ENCODE results near the gene ZNF521.

ZNF521 gene

DNA sequence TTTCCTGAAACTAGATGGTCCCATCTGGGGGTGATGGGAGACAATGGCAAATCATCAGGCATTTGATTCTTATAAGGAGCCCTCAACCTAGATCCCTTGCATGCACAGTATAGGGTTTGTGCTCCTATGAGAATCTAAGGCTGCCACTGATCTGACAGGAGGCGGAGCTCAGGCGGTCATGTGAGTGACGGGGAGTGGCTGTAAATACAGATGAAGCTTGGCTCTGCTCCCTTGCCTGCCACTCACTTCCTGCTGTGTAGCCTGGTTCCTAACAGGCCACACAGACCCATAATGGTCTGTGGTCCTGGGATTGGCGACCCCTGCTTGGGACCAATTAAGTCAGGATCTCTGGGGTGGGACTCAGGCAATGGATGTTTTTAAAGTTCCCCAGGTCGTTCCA lies 293.4 kb downstream of the ZNF521 start:
- H3K9me3 ChIP-seq (ENCODE audit: control insufficient read depth, insufficient read depth, low read length): no peaks in the 10 kb centered on the region
- no CpG with 5 or more reads among the region's 5 CpGs for WGBS (ENCODE audit: insufficient coverage, insufficient read length)
- H3K36me3 ChIP-seq (ENCODE audit: control insufficient read depth, insufficient read depth, low read length): no peaks in the 10 kb centered on the region
- H3K27ac ChIP-seq (ENCODE audit: low read length): no peak overlapping the region
- H3K4me3 ChIP-seq (ENCODE audit: low read length): no peak overlapping the region
- H3K4me1 ChIP-seq (ENCODE audit: control insufficient read depth, insufficient read depth, low read length): no peaks in the 10 kb centered on the region
- peaks cover 1% of the 10 kb centered on the region; the same call in 1 of the 2 replicates for H3K27me3 ChIP-seq (ENCODE audit: control insufficient read depth, insufficient read depth, low read length)
- DNase-seq (ENCODE audit: low read depth, low spot score): no peak

DNA sequence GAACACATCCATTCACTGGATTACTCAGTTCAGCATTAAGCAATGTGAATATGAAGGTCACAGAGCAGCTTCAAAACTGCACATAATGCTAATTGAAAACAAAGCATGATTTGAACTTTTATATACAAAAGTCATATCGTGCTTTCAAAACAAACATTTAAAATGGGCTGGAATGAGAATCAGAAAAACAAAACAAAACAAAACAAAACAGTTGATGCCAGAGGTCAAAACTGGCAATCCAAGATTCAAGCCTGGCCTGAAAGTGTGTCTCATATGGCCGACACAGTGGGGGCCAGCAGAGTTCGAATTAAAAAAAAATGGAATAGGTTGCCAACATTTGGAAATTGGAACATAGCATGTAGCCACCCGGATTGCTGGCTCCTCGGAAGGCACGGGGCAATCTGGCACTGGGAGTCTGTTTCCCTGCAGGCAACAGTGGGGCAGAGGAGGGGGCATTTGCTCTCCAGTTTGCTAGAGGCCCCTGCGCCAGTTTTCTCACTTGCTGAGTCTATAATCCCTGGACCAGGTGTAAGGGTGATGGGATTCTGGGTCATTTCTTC lies 294.4 kb downstream of the ZNF521 start:
- Histone ChIP-seq H3K9me3 (ENCODE audit: control insufficient read depth, insufficient read depth, low read length) (no peaks in the 10 kb centered on the region), H3K27ac (ENCODE audit: low read length) (no peak overlapping the region), H3K27me3 (ENCODE audit: control insufficient read depth, insufficient read depth, low read length) (peaks cover 1% of the 10 kb centered on the region; the same call in 1 of the 2 replicates), H3K36me3 (ENCODE audit: control insufficient read depth, insufficient read depth, low read length) (no peaks in the 10 kb centered on the region), H3K4me3 (ENCODE audit: low read length) (no peak overlapping the region), H3K4me1 (ENCODE audit: control insufficient read depth, insufficient read depth, low read length) (no peaks in the 10 kb centered on the region)
- DNase-seq (ENCODE audit: low read depth, low spot score): no peak
- WGBS (ENCODE audit: insufficient coverage, insufficient read length): no CpG with 5 or more reads among the region's 7 CpGs

DNA sequence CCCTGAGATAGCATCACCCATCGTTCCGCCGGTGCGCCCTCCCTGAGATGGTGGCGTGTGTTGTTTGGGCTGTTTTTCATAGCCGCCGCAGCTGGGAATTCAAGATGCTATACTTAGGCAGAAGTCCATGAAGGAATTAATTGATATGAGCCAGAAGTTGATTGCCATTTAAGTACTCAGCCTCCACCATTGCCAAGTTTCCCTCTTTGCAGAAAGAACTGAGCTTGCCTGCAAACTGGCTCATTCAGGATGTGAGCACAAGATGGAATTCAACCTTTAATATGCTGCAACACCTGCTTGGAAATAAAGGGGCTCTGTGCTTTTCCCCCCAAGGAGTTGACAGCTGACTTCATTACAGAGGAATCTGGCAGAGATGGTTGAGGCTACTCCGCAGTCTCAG lies 295.5 kb downstream of the ZNF521 start:
- H3K27me3 ChIP-seq (ENCODE audit: control insufficient read depth, insufficient read depth, low read length): peaks cover 1% of the 10 kb centered on the region; the same call in 1 of the 2 replicates
- H3K9me3 ChIP-seq (ENCODE audit: control insufficient read depth, insufficient read depth, low read length): no peaks in the 10 kb centered on the region
- no peaks in the 10 kb centered on the region for H3K36me3 ChIP-seq (ENCODE audit: control insufficient read depth, insufficient read depth, low read length)
- WGBS (ENCODE audit: insufficient coverage, insufficient read length): no CpG with 5 or more reads among the region's 8 CpGs
- H3K4me3 ChIP-seq (ENCODE audit: low read length): no peak overlapping the region
- H3K27ac ChIP-seq (ENCODE audit: low read length): no peak overlapping the region
- no peak for DNase-seq (ENCODE audit: low read depth, low spot score)
- H3K4me1 ChIP-seq (ENCODE audit: control insufficient read depth, insufficient read depth, low read length): no peaks in the 10 kb centered on the region

DNA sequence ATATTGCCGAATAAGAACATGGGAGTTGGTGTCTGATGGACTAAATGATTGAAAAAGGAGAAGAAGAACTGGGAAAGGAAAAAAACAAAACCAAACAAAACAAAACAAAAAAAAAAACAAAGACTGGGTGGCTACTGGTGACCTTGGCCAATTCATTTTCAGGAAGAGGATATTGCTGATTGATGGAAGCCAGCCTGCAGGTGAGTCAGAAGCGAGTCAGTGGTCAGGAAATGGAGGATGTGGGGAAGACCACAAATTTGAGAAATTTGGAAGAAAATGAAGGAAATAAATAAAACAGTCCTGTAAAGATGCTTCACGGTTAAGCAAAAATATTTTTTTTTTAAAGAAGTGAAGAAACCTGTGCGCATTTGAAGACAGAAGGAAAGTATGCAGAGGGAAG lies 296.9 kb downstream of the ZNF521 start:
- no CpG with 5 or more reads among the region's 4 CpGs for WGBS (ENCODE audit: insufficient coverage, insufficient read length)
- Histone ChIP-seq H3K36me3 (ENCODE audit: control insufficient read depth, insufficient read depth, low read length) (no peaks in the 10 kb centered on the region), H3K4me3 (ENCODE audit: low read length) (no peak overlapping the region), H3K27ac (ENCODE audit: low read length) (no peak overlapping the region), H3K4me1 (ENCODE audit: control insufficient read depth, insufficient read depth, low read length) (no peaks in the 10 kb centered on the region), H3K9me3 (ENCODE audit: control insufficient read depth, insufficient read depth, low read length) (no peaks in the 10 kb centered on the region), H3K27me3 (ENCODE audit: control insufficient read depth, insufficient read depth, low read length) (peaks cover 11% of the 10 kb centered on the region)
- no peak for DNase-seq (ENCODE audit: low read depth, low spot score)

DNA sequence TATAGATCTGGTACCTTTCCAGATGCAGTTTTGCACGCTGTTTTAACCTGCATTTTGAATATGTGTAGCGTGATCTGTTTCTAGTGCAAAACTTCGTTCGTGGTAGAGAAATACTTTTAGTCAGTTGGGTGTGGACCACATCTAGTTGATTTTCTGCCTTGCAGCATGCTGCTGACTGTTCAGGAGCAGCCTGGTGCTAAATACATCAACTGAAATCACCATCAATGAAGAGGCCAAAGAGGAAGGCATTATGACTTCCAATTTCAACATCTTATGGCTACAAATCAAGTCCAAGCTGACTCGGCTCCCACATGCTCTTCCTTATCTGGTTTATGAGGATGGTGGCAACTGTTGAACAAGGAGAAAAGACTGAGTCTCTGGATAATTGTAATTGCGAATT lies 298.5 kb downstream of the ZNF521 start:
- no CpG with 5 or more reads among the region's 6 CpGs for WGBS (ENCODE audit: insufficient coverage, insufficient read length)
- Histone ChIP-seq H3K27me3 (ENCODE audit: control insufficient read depth, insufficient read depth, low read length) (peaks cover 21% of the 10 kb centered on the region), H3K36me3 (ENCODE audit: control insufficient read depth, insufficient read depth, low read length) (no peaks in the 10 kb centered on the region)

DNA sequence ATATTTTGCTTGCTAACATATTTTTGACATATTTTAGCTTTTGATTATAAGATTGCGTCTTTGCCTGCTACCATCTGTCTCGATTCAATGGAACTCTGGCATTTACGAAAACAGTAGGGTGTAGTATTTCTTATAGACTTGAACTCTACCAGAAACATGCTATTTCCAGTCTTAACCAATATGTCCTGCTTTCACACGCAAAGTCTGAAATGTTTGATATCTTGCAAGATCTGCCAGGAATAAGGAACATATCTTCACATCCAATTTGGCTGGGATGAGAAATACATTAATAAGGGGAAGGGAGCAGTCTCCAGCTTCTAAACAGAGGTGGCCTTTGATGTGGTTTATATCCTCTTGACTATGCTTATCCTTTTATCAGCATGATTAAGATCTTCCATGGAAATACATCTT lies 299.4 kb downstream of the ZNF521 start:
- Histone ChIP-seq H3K9me3 (ENCODE audit: control insufficient read depth, insufficient read depth, low read length) (no peaks in the 10 kb centered on the region), H3K27ac (ENCODE audit: low read length) (no peak overlapping the region), H3K27me3 (ENCODE audit: control insufficient read depth, insufficient read depth, low read length) (peaks cover 26% of the 10 kb centered on the region), H3K4me1 (ENCODE audit: control insufficient read depth, insufficient read depth, low read length) (peaks cover 1% of the 10 kb centered on the region; the same call in 1 of the 2 replicates), H3K36me3 (ENCODE audit: control insufficient read depth, insufficient read depth, low read length) (no peaks in the 10 kb centered on the region), H3K4me3 (ENCODE audit: low read length) (no peak overlapping the region)
- WGBS (ENCODE audit: insufficient coverage, insufficient read length): no CpG with 5 or more reads among the region's 4 CpGs
- DNase-seq (ENCODE audit: low read depth, low spot score): no peak

More for the DNA sequence above, 298.5 kb downstream of the ZNF521 start:
- DNase-seq (ENCODE audit: low read depth, low spot score): no peak
- Histone ChIP-seq H3K27ac (ENCODE audit: low read length) (no peak overlapping the region), H3K9me3 (ENCODE audit: control insufficient read depth, insufficient read depth, low read length) (no peaks in the 10 kb centered on the region), H3K4me3 (ENCODE audit: low read length) (no peak overlapping the region), H3K4me1 (ENCODE audit: control insufficient read depth, insufficient read depth, low read length) (no peaks in the 10 kb centered on the region)

DNA sequence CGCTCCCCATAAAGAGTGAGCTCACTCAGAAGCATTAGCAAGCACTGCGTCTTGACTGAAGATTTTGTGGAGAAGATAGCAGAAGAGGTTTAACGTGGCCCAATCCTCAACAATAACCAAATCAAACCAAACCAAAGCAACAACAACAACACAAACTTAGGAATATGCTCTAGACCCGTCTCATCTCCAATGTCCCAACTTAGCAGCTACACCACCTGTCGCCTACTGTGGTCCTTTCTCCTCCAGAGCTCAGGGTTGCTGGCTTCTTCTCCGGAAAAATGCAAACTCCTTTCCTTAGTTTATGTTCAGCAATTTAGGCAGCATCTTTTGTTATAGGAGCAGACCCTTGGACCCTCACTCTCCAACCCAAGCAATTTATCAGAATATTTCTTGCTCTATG lies 301.4 kb downstream of the ZNF521 start:
- Histone ChIP-seq H3K27ac (ENCODE audit: low read length) (no peak overlapping the region), H3K4me3 (ENCODE audit: low read length) (no peak overlapping the region), H3K9me3 (ENCODE audit: control insufficient read depth, insufficient read depth, low read length) (no peaks in the 10 kb centered on the region), H3K4me1 (ENCODE audit: control insufficient read depth, insufficient read depth, low read length) (peaks cover 1% of the 10 kb centered on the region; the same call in 1 of the 2 replicates), H3K36me3 (ENCODE audit: control insufficient read depth, insufficient read depth, low read length) (no peaks in the 10 kb centered on the region), H3K27me3 (ENCODE audit: control insufficient read depth, insufficient read depth, low read length) (peaks cover 38% of the 10 kb centered on the region)
- no CpG with 5 or more reads among the region's 6 CpGs for WGBS (ENCODE audit: insufficient coverage, insufficient read length)
- no peak for DNase-seq (ENCODE audit: low read depth, low spot score)

DNA sequence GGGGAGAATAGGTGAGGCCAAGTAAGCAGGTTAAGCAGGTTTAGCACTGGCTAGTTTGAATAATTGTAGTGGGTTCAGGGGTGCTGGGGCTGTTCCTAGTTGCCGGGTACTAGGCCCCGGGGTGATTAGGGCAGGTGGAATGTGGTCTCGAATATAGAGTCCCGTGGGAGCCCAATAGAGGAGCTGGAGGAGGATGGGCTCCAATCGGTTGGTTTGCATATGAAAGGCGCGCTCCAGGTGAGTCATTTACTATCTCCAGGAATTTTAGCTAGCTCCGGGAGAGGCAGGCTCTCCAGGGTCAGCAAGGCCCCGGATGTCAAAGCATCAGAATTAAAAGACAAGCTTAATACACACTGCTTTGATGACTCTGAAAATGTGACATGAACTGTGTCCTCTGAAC lies 304.0 kb downstream of the ZNF521 start:
- Histone ChIP-seq H3K27ac (ENCODE audit: low read length) (no peak overlapping the region), H3K27me3 (ENCODE audit: control insufficient read depth, insufficient read depth, low read length) (peaks cover 49% of the 10 kb centered on the region), H3K36me3 (ENCODE audit: control insufficient read depth, insufficient read depth, low read length) (no peaks in the 10 kb centered on the region), H3K4me1 (ENCODE audit: control insufficient read depth, insufficient read depth, low read length) (peaks cover 1% of the 10 kb centered on the region; the same call in 1 of the 2 replicates), H3K4me3 (ENCODE audit: low read length) (no peak overlapping the region), H3K9me3 (ENCODE audit: control insufficient read depth, insufficient read depth, low read length) (no peaks in the 10 kb centered on the region)
- DNase-seq (ENCODE audit: low read depth, low spot score): peak; percentile 57
- WGBS (ENCODE audit: insufficient coverage, insufficient read length): no CpG with 5 or more reads among the region's 9 CpGs

DNA sequence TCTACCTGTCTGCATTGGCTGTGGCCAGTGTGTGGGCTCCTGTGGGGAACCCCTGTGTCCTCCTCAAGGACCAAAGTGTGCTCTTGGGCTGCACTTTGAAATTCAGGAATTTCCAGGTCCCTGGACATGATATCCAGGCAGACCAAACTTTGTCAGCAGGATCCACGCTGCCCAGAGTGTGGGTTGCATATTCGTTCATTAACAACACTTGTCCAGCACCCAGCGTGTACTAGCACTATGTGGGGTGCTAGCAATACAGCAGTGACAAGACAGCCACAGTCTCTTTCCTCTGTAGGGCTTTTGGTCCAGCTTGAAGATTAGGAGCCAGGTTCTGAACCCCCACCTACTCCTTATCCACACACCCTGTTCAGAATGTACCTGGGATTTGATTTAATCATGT lies 304.5 kb downstream of the ZNF521 start:
- Histone ChIP-seq H3K36me3 (ENCODE audit: control insufficient read depth, insufficient read depth, low read length) (no peaks in the 10 kb centered on the region), H3K27me3 (ENCODE audit: control insufficient read depth, insufficient read depth, low read length) (peaks cover 52% of the 10 kb centered on the region), H3K4me1 (ENCODE audit: control insufficient read depth, insufficient read depth, low read length) (peaks cover 1% of the 10 kb centered on the region; the same call in 1 of the 2 replicates), H3K4me3 (ENCODE audit: low read length) (no peak overlapping the region), H3K27ac (ENCODE audit: low read length) (no peak overlapping the region), H3K9me3 (ENCODE audit: control insufficient read depth, insufficient read depth, low read length) (no peaks in the 10 kb centered on the region)
- no CpG with 5 or more reads among the region's 3 CpGs for WGBS (ENCODE audit: insufficient coverage, insufficient read length)
- DNase-seq (ENCODE audit: low read depth, low spot score): no peak

DNA sequence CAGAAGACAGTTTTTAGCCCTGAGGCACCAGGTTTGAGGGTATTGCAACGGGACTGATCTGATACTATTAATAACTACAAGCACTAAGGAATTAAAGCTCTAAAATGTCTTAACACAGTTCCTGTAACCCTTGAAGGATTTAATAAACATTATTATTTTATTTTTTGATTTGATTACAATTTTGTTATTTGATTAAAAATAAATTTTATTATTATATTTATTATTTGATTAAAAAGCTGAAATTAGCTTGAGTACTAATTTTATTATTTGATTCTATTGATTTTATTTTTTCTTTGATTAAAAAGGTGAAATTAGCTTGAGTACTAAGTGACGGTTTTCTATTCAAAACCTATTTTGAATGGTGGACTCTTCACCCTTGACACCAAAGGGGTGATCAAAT lies 307.3 kb downstream of the ZNF521 start:
- Histone ChIP-seq H3K27ac (ENCODE audit: low read length) (no peak overlapping the region), H3K36me3 (ENCODE audit: control insufficient read depth, insufficient read depth, low read length) (no peaks in the 10 kb centered on the region), H3K4me3 (ENCODE audit: low read length) (no peak overlapping the region), H3K27me3 (ENCODE audit: control insufficient read depth, insufficient read depth, low read length) (peaks cover 40% of the 10 kb centered on the region), H3K9me3 (ENCODE audit: control insufficient read depth, insufficient read depth, low read length) (no peaks in the 10 kb centered on the region), H3K4me1 (ENCODE audit: control insufficient read depth, insufficient read depth, low read length) (peaks cover 1% of the 10 kb centered on the region; the same call in 1 of the 2 replicates)
- DNase-seq (ENCODE audit: low read depth, low spot score): no peak
- no CpG with 5 or more reads among the region's 2 CpGs for WGBS (ENCODE audit: insufficient coverage, insufficient read length)

DNA sequence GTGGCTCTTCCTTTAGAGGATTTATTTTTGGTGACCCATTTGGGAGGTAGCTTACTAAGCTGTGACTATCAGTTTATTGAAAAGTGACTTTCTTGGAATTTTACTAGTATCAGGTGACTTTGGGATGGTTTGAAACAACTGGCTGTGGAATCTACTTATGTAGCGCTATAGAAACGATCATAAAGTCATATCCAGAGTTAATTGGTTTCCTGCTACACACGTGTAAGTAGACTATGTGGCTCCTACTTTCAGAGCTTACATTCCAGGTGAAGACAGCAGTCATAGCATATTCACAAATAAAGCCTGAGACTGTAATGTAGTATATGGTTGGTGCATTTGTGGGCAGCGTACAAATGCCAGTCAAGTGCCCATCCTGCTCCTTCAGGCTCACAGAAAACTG lies 308.9 kb downstream of the ZNF521 start:
- H3K27ac ChIP-seq (ENCODE audit: low read length): no peak overlapping the region
- DNase-seq (ENCODE audit: low read depth, low spot score): no peak
- no peak overlapping the region for H3K4me3 ChIP-seq (ENCODE audit: low read length)
- peaks cover 1% of the 10 kb centered on the region; the same call in 1 of the 2 replicates for H3K4me1 ChIP-seq (ENCODE audit: control insufficient read depth, insufficient read depth, low read length)
- no peaks in the 10 kb centered on the region for H3K9me3 ChIP-seq (ENCODE audit: control insufficient read depth, insufficient read depth, low read length)
- WGBS (ENCODE audit: insufficient coverage, insufficient read length): no CpG with 5 or more reads among the region's 4 CpGs
- H3K27me3 ChIP-seq (ENCODE audit: control insufficient read depth, insufficient read depth, low read length): peaks cover 32% of the 10 kb centered on the region
- no peaks in the 10 kb centered on the region for H3K36me3 ChIP-seq (ENCODE audit: control insufficient read depth, insufficient read depth, low read length)

All from iPS DF 6.9 (cell line).